HepG2 (cell line): ENCODE measurements around the gene TACC3. TPM values are rescaled to one million over a fixed set of nuclear protein-coding genes. Genes with fewer than 3 reads are reported as not detected.
A peak's percentile ranks its signal among the peaks of the same experiment; 100 is the strongest.

ENCODE experiments used
- ARHGAP35 ChIP-seq: sonication (generic); formaldehyde crosslinking; IDR thresholded peaks from 2 replicates; pipeline ENCODE4 v1.9.0; 2022; ENCODE audit warnings: mild to moderate bottlenecking, inconsistent platforms, moderate library complexity, missing genetic modification reagents, borderline replicate concordance
- CHCHD3 ChIP-seq: sonication (generic); formaldehyde crosslinking; IDR thresholded peaks from 2 replicates; pipeline ENCODE4 v1.8.0; 2022; ENCODE audit warnings: mild to moderate bottlenecking, missing genetic modification reagents, moderate library complexity
- CHD2 ChIP-seq: IDR thresholded peaks from 2 replicates; pipeline ENCODE4 v1.6.1; 2011; ENCODE audit warnings: low read depth, low read length, improper control_type of control experiment
- DMAP1 ChIP-seq: IDR thresholded peaks from 2 replicates; pipeline ENCODE4 v1.6.1; 2016
- HMGXB3 ChIP-seq: sonication (generic); formaldehyde crosslinking; IDR thresholded peaks from 2 replicates; pipeline ENCODE4 v1.4.0; 2020; ENCODE audit warnings: missing genetic modification reagents, borderline replicate concordance
- HNF1B ChIP-seq: sonication (generic); formaldehyde crosslinking; IDR thresholded peaks from 2 replicates; pipeline ENCODE4 v1.5.1; 2020; ENCODE audit warnings: mild to moderate bottlenecking, moderate library complexity, missing genetic modification reagents
- ISX ChIP-seq: sonication (generic); formaldehyde crosslinking; conservative IDR thresholded peaks from 2 replicates; pipeline ENCODE4 v1.5.0; 2020; ENCODE audit warnings: missing genetic modification reagents
- MYC ChIP-seq: sonication (generic); formaldehyde crosslinking; IDR thresholded peaks from 2 replicates; pipeline ENCODE4 v1.9.0; 2021; ENCODE audit warnings: missing genetic modification reagents, borderline replicate concordance
- PAXIP1 ChIP-seq: sonication (generic); formaldehyde crosslinking; conservative IDR thresholded peaks from 2 replicates; pipeline ENCODE4 v1.4.0; 2020; ENCODE audit warnings: mild to moderate bottlenecking, missing genetic modification reagents, moderate library complexity
- STAG1 ChIP-seq: sonication (generic); formaldehyde crosslinking; IDR thresholded peaks from 2 replicates; pipeline ENCODE4 v1.4.0; 2020; ENCODE audit warnings: missing genetic modification reagents
- TEAD3 ChIP-seq: optimal IDR thresholded peaks from 2 replicates; pipeline ENCODE3; 2016; ENCODE audit warnings: borderline replicate concordance
- THRA ChIP-seq: sonication (generic); formaldehyde crosslinking; IDR thresholded peaks from 2 replicates; pipeline ENCODE4 v1.4.0; 2020; ENCODE audit warnings: missing genetic modification reagents, borderline replicate concordance
- WIZ ChIP-seq: sonication (generic); formaldehyde crosslinking; IDR thresholded peaks from 2 replicates; pipeline ENCODE4 v1.5.1; 2020; ENCODE audit warnings: mild to moderate bottlenecking, missing genetic modification reagents
- XBP1 ChIP-seq: sonication (generic); formaldehyde crosslinking; IDR thresholded peaks from 2 replicates; pipeline ENCODE4 v1.5.0; 2020; ENCODE audit warnings: missing genetic modification reagents
- ZNF274 ChIP-seq: sonication (generic); formaldehyde crosslinking; IDR thresholded peaks from 2 replicates; pipeline ENCODE4 v1.5.1; 2020; ENCODE audit warnings: mild to moderate bottlenecking, missing genetic modification reagents
- ZNF383 ChIP-seq: sonication (generic); formaldehyde crosslinking; IDR thresholded peaks from 2 replicates; pipeline ENCODE4 v1.4.0; 2020; ENCODE audit warnings: missing genetic modification reagents, mild to moderate bottlenecking, borderline replicate concordance
- ZNF576 ChIP-seq: sonication (generic); formaldehyde crosslinking; IDR thresholded peaks from 2 replicates; pipeline ENCODE4 v1.4.0; 2020; ENCODE audit warnings: mild to moderate bottlenecking, missing genetic modification reagents
- polyA plus RNA-seq, 8 experiments: library from polyadenylated mRNA; depleted of rRNA in 3 of 8; stranded (reverse) in 7 of 8; unstranded in 1 of 8; fragments of >200 nt; fragmentation: Illumina TruSeq in 4 of 8; extraction: Trizol in 4 of 8; gene quantifications; 2 replicates each; pipeline versions ENCODE4 v1.2.1 to v1.2.3, GENCODE V29; 2011 to 2016; ENCODE audit warnings: low read depth in 4 of 8, missing spikeins in 1 of 8, mixed read lengths in 1 of 8; ENCODE audit not compliant: insufficient read depth in 1 of 8
- total RNA-seq, 5 experiments: library from RNA; depleted of rRNA; stranded (reverse); fragments of >200 nt; fragmentation: Illumina TruSeq; extraction: Trizol; gene quantifications; 2 replicates each; pipeline ENCODE4 v1.2.3, GENCODE V29; 2016; ENCODE audit warnings: low read depth in 1 of 5

The TACC3 gene
- total and polyA plus RNA-seq, 2 of the 13 experiments (the other 11 are each of a cell fraction or from before 2014, with no cell fraction given), result 20.3 to 21.2 TPM

DNA sequence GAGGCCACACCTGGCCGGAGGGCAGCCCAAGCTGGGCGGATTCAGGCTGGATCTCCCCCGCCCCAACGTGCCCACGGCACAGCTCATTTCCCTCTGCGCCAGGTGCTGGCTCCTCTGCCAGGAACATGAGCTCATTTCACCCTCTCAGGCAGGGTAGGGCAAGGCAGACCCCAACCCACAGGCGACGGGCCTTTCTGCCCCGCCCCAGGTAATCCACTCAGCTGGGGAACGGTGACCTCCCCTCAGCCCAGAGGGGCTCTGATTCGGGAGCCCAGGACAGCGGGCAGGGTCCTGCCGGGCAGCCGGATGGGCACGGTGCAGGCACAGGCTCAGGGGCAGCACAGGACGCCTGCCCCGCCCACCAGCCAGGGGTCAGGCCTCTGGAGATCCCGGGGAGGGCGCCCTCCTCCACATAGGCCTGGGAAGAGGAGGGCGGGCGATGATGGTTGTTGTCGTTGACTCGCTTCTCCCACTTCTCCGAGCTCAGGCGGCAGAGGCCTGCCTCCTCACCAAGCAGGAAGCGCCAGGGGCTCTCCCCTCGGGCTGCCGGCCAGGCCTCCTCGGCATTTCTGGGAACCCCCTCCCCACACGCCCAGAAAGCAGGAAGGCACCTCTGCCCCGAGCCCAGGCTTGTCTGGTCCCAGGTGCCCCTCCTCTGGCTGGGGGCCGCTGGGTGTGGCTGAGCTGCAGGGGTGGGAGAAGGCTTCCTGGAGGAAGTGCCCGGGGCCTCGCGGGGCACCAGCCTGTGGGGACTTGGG lies 31.1 kb downstream of the TACC3 start (continued):
- TF ChIP-seq HNF1B (peak; percentile 75; the same call in 1 of the 2 replicates), ZNF383 (CRISPR knock-in tag) (no peak), ISX (CRISPR knock-in tag) (no peak), MYC (CRISPR knock-in tag) (peak; percentile 35; the same call in 1 of the 2 replicates), ZNF576 (CRISPR knock-in tag) (no peak), HMGXB3 (CRISPR knock-in tag) (0 out of 2 replicates have a peak, but pooled peaks have one; percentile 18), TEAD3 (CRISPR knock-in tag) (peak; percentile 23), WIZ (CRISPR knock-in tag) (no peak), PAXIP1 (CRISPR knock-in tag) (peak; percentile 33; the same call in 1 of the 2 replicates), THRA (CRISPR knock-in tag) (peak; percentile 41; the same call in 1 of the 2 replicates), CHD2 (no peak), ZNF274 (CRISPR knock-in tag) (no peak), XBP1 (CRISPR knock-in tag) (no peak), CHCHD3 (CRISPR knock-in tag) (peak; percentile 80; the same call in 1 of the 2 replicates), STAG1 (CRISPR knock-in tag) (peak; percentile 40), ARHGAP35 (CRISPR knock-in tag) (0 out of 2 replicates have a peak, but pooled peaks have one; percentile 22), DMAP1 (CRISPR knock-in tag) (peak; percentile 51; the same call in 1 of the 2 replicates)
